ENCODE measurements around the gene LRRC8A.

GRCh38 chr9:128847803-128848202, 34.1 kb upstream of the LRRC8A start:
- TF ChIP-seq CTCF (conservative IDR thresholded peaks at IDR 0.05; ENCODE audit: low read length) (no peak), EZH2phosphoT487 (IDR thresholded peaks at IDR 0.05; ENCODE audit: borderline replicate concordance) (no peak)
